GM23338 (cell line): ENCODE results near the gene USH2A. TPM values are rescaled to one million over a fixed set of nuclear protein-coding genes. Genes with fewer than 3 reads are reported as not detected.

Source experiments
- ATAC-seq: fragments of 200-7000 bp; cut with Tn5 transposase; 3 replicates; pipeline ENCODE4 v1.9.1; 2020
- DNase-seq: peaks from one replicate; pipeline ENCODE4 v3.0.0-alpha.2; 2015; ENCODE audit warnings: low spot score
- H2AFZ ChIP-seq: fragments of 200-600 bp; sonication (generic); 2 replicates; pipeline ENCODE4 v1.8.0; 2016; ENCODE audit warnings: antibody characterized with exemption, mild to moderate bottlenecking, moderate library complexity
- H3F3A ChIP-seq: fragments of 200-600 bp; sonication (generic); replicated peaks from 2 replicates; pipeline ENCODE4 v1.8.0; 2017; ENCODE audit warnings: antibody characterized with exemption, mixed run types, low read depth
- H3K27ac ChIP-seq: fragments of 200-600 bp; sonication (generic); 2 replicates; pipeline ENCODE4 v1.6.1; 2016; ENCODE audit warnings: low read depth
- H3K27me3 ChIP-seq: fragments of 200-600 bp; sonication (generic); 2 replicates; pipeline ENCODE4 v1.8.0; 2016; ENCODE audit warnings: mild to moderate bottlenecking, mixed run types, moderate library complexity; ENCODE audit not compliant: insufficient read depth
- H3K36me3 ChIP-seq: fragments of 200-600 bp; sonication (generic); 2 replicates; pipeline ENCODE4 v1.8.0; 2016; ENCODE audit warnings: mild to moderate bottlenecking; ENCODE audit not compliant: insufficient read depth
- H3K4me1 ChIP-seq: fragments of 200-600 bp; sonication (generic); 2 replicates; pipeline ENCODE4 v1.8.0; 2016; ENCODE audit warnings: mild to moderate bottlenecking, moderate library complexity; ENCODE audit not compliant: insufficient read depth
- H3K4me2 ChIP-seq: fragments of 200-600 bp; sonication (generic); 2 replicates; pipeline ENCODE4 v1.7.1; 2017; ENCODE audit warnings: mixed run types
- H3K4me3 ChIP-seq: fragments of 200-600 bp; sonication (generic); 2 replicates; pipeline ENCODE4 v1.6.1; 2016; ENCODE audit warnings: mixed run types
- H3K79me2 ChIP-seq: fragments of 200-600 bp; sonication (generic); replicated peaks from 2 replicates; pipeline ENCODE4 v1.8.0; 2017; ENCODE audit warnings: mild to moderate bottlenecking; ENCODE audit not compliant: insufficient read depth
- H3K9me2 ChIP-seq: fragments of 200-600 bp; sonication (generic); 2 replicates; pipeline ENCODE4 v1.8.0; 2017; ENCODE audit not compliant: insufficient read depth
- H4K20me1 ChIP-seq: fragments of 200-600 bp; sonication (generic); replicated peaks from 2 replicates; pipeline ENCODE4 v1.8.0; 2017; ENCODE audit warnings: mild to moderate bottlenecking; ENCODE audit not compliant: insufficient read depth
- H3K27ac Mint-ChIP-seq: 2 replicates; pipeline ENCODE4 v1.8.0; 2020; ENCODE audit warnings: inconsistent platforms, mild to moderate bottlenecking, moderate library complexity, mixed read lengths
- H3K27me3 Mint-ChIP-seq: 3 replicates; pipeline ENCODE4 v1.8.0; 2022; ENCODE audit warnings: low read depth, mild to moderate bottlenecking, moderate library complexity, mixed read lengths, inconsistent platforms; ENCODE audit not compliant: insufficient read depth, poor library complexity
- H3K36me3 Mint-ChIP-seq: 3 replicates; pipeline ENCODE4 v1.8.0; 2021; ENCODE audit warnings: low read depth, mild to moderate bottlenecking, inconsistent platforms, moderate library complexity, mixed read lengths
- H3K4me1 Mint-ChIP-seq: 3 replicates; pipeline ENCODE4 v1.8.0; 2020; ENCODE audit warnings: mild to moderate bottlenecking, inconsistent platforms, mixed read lengths
- H3K4me3 Mint-ChIP-seq: 3 replicates; pipeline ENCODE4 v1.8.0; 2021; ENCODE audit warnings: moderate library complexity, mild to moderate bottlenecking, inconsistent platforms, mixed read lengths
- H3K9me3 Mint-ChIP-seq: 3 replicates; pipeline ENCODE4 v1.8.0; 2020; ENCODE audit warnings: moderate library complexity, mild to moderate bottlenecking, inconsistent platforms, mixed read lengths
- EZH2 ChIP-seq: fragments of 200-600 bp; sonication (generic); IDR thresholded peaks from one replicate; pipeline ENCODE4 v1.8.0; 2017; ENCODE audit warnings: antibody characterized with exemption, mild to moderate bottlenecking, low read depth; ENCODE audit not compliant: unreplicated experiment
- EZH2phosphoT487 ChIP-seq: fragments of 200-600 bp; sonication (generic); IDR thresholded peaks from one replicate; pipeline ENCODE4 v1.8.1; 2018; ENCODE audit warnings: antibody characterized with exemption; ENCODE audit not compliant: unreplicated experiment
- JUNB ChIP-seq: IDR thresholded peaks from one replicate; pipeline ENCODE4 v1.6.1; 2016; ENCODE audit warnings: antibody characterized with exemption; ENCODE audit not compliant: unreplicated experiment
- ZNF114 ChIP-seq: fragments of 250-450 bp; sonication (Bioruptor Pico); IDR thresholded peaks from 2 replicates; pipeline ENCODE4 v1.5.0; 2020; ENCODE audit warnings: mild to moderate bottlenecking, moderate library complexity
- ZNF331 ChIP-seq: fragments of 250-450 bp; sonication (Bioruptor Pico); IDR thresholded peaks from 2 replicates; pipeline ENCODE4 v1.5.0; 2020; ENCODE audit warnings: low read depth, mild to moderate bottlenecking, moderate library complexity
- polyA plus RNA-seq: library from polyadenylated mRNA; unstranded; fragments of >200 nt; fragmentation: Nextera tagmentation; extraction: Ambion mirVana; gene quantifications from 2 replicates; pipeline ENCODE4 v1.2.1, GENCODE V29; 2016
- total RNA-seq: library from RNA; depleted of rRNA; stranded (reverse); fragments of >200 nt; shearing (Covaris generic); gene quantifications from 2 replicates; pipeline ENCODE4 v1.2.3, GENCODE V29; 2014
- TF ChIP-seq, protein P1 (sequence below), 2 experiments: fragments of 200-600 bp in 1 of 2; sonication (generic) in 1 of 2; conservative IDR thresholded peaks; 2 replicates each; pipeline versions ENCODE4 v1.5.1 to v1.6.1; 2016 to 2017; ENCODE audit warnings: antibody characterized with exemption in 2 of 2, low read depth in 2 of 2, mild to moderate bottlenecking in 2 of 2, moderate library complexity in 1 of 2
- TF ChIP-seq, protein P2 (sequence below): fragments of 250-450 bp; sonication (Bioruptor Pico); IDR thresholded peaks from 2 replicates; pipeline ENCODE4 v1.5.0; 2020; ENCODE audit warnings: mild to moderate bottlenecking, moderate library complexity
- TF ChIP-seq, protein P3 (sequence below): IDR thresholded peaks from one replicate; pipeline ENCODE4 v1.6.1; 2018; ENCODE audit warnings: antibody characterized with exemption; ENCODE audit not compliant: unreplicated experiment

Gene USH2A
- total and polyA plus RNA-seq, 2 experiments from 2014 or later = 0.03 TPM

DNA sequence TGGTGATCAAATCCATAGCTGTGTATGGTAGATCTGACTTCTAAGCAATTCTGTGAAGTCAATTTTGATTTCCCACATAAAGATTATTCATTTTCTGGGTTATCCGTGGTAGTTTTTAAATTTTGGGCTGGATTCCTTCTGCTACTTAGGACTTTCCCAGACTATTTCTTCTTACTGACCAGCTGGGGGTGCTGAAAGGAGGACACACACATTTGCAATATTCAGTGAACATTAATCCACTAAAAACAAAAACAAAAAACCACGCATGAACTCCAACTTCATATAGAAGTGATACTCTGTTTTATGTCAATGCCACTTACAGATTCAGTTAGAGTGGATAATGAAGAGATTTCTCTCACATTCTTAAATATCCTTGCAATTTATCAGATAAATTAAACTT lies 750.8 kb downstream of the USH2A start:
- Histone ChIP-seq H3K27ac (no peak overlapping the region), H3F3A (no peaks in the 10 kb centered on the region), H3K79me2 (no peaks in the 10 kb centered on the region), H3K36me3 (no peaks in the 10 kb centered on the region), H3K9me2 (peaks cover 3% of the 10 kb centered on the region), H3K4me3 (no peak overlapping the region), H3K27me3 (no peaks in the 10 kb centered on the region), H2AFZ (no peak overlapping the region), H4K20me1 (no peaks in the 10 kb centered on the region), H3K4me2 (no peak overlapping the region), H3K4me1 (peaks cover 38% of the 10 kb centered on the region)
- no peak for ATAC-seq
- peaks cover 34% of the 10 kb centered on the region for H3K4me1 Mint-ChIP-seq
- no peak for TF ChIP-seq EZH2phosphoT487
- TF ChIP-seq, protein P1, sequence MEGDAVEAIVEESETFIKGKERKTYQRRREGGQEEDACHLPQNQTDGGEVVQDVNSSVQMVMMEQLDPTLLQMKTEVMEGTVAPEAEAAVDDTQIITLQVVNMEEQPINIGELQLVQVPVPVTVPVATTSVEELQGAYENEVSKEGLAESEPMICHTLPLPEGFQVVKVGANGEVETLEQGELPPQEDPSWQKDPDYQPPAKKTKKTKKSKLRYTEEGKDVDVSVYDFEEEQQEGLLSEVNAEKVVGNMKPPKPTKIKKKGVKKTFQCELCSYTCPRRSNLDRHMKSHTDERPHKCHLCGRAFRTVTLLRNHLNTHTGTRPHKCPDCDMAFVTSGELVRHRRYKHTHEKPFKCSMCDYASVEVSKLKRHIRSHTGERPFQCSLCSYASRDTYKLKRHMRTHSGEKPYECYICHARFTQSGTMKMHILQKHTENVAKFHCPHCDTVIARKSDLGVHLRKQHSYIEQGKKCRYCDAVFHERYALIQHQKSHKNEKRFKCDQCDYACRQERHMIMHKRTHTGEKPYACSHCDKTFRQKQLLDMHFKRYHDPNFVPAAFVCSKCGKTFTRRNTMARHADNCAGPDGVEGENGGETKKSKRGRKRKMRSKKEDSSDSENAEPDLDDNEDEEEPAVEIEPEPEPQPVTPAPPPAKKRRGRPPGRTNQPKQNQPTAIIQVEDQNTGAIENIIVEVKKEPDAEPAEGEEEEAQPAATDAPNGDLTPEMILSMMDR (conservative IDR thresholded peaks at IDR 0.05; ENCODE audit: low read depth in 2 of 2) = peak; percentile 19 to 25; a peak in 2 of 4 replicates
- H3K9me3 Mint-ChIP-seq = no peaks in the 10 kb centered on the region
- no peak overlapping the region for H3K27ac Mint-ChIP-seq
- no peak overlapping the region for H3K4me3 Mint-ChIP-seq
- no peaks in the 10 kb centered on the region for H3K27me3 Mint-ChIP-seq
- no peaks in the 10 kb centered on the region for H3K36me3 Mint-ChIP-seq
- no peak for DNase-seq

DNA sequence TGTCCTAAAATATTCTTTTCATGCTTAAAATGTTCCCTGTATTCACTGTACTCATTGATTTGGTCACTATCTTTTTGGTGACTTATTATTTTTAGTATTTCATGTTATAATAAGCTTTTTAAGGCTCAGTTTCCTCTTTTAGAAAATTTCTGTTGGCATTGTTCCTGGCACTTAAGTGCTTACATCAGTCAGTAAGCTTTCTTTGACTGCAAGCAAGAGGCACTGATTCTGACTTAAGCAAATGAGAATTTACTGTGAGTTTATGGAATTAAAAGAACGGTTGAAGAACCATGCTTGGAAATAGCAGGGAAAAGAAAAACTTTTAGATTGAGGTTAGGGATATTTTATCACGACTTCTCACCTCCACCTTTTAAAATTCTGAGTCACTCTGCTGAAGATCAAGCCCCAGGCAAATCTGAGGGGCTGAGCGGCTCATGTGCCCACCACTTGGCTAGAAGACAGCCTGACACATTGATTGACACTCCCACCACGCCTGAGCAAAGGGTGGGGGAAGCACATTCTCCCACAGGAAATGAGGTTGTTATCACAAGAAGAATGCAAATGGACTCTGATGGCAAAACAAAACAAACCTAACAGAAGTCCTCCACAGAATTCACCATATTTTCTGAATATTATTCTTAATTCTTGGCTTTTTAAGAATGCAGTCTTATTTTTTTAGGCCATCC lies 753.3 kb downstream of the USH2A start:
- no peaks in the 10 kb centered on the region for H3K27me3 Mint-ChIP-seq
- no peak overlapping the region for H3K4me3 ChIP-seq
- H3K27me3 ChIP-seq = no peaks in the 10 kb centered on the region
- H3K27ac ChIP-seq = no peak overlapping the region
- peak overlapping the region; percentile 27 for H3K4me2 ChIP-seq
- no peak overlapping the region for H2AFZ ChIP-seq
- H3K36me3 ChIP-seq = no peaks in the 10 kb centered on the region
- no peaks in the 10 kb centered on the region for H3K36me3 Mint-ChIP-seq
- H4K20me1 ChIP-seq = no peaks in the 10 kb centered on the region
- H3K9me2 ChIP-seq = peaks cover 5% of the 10 kb centered on the region
- H3K4me1 Mint-ChIP-seq = peaks cover 47% of the 10 kb centered on the region
- H3K9me3 Mint-ChIP-seq = no peaks in the 10 kb centered on the region
- no peaks in the 10 kb centered on the region for H3K79me2 ChIP-seq
- DNase-seq = peak; percentile 34
- peak; percentile 34; the same call in 1 of the 3 replicates for ATAC-seq
- H3F3A ChIP-seq = no peaks in the 10 kb centered on the region
- peaks cover 44% of the 10 kb centered on the region for H3K4me1 ChIP-seq
- TF ChIP-seq JUNB (no peak), ZNF331 (CRISPR knock-in tag) (no peak), EZH2 (no peak), ZNF114 (CRISPR knock-in tag) (no peak)
- TF ChIP-seq, protein P2, sequence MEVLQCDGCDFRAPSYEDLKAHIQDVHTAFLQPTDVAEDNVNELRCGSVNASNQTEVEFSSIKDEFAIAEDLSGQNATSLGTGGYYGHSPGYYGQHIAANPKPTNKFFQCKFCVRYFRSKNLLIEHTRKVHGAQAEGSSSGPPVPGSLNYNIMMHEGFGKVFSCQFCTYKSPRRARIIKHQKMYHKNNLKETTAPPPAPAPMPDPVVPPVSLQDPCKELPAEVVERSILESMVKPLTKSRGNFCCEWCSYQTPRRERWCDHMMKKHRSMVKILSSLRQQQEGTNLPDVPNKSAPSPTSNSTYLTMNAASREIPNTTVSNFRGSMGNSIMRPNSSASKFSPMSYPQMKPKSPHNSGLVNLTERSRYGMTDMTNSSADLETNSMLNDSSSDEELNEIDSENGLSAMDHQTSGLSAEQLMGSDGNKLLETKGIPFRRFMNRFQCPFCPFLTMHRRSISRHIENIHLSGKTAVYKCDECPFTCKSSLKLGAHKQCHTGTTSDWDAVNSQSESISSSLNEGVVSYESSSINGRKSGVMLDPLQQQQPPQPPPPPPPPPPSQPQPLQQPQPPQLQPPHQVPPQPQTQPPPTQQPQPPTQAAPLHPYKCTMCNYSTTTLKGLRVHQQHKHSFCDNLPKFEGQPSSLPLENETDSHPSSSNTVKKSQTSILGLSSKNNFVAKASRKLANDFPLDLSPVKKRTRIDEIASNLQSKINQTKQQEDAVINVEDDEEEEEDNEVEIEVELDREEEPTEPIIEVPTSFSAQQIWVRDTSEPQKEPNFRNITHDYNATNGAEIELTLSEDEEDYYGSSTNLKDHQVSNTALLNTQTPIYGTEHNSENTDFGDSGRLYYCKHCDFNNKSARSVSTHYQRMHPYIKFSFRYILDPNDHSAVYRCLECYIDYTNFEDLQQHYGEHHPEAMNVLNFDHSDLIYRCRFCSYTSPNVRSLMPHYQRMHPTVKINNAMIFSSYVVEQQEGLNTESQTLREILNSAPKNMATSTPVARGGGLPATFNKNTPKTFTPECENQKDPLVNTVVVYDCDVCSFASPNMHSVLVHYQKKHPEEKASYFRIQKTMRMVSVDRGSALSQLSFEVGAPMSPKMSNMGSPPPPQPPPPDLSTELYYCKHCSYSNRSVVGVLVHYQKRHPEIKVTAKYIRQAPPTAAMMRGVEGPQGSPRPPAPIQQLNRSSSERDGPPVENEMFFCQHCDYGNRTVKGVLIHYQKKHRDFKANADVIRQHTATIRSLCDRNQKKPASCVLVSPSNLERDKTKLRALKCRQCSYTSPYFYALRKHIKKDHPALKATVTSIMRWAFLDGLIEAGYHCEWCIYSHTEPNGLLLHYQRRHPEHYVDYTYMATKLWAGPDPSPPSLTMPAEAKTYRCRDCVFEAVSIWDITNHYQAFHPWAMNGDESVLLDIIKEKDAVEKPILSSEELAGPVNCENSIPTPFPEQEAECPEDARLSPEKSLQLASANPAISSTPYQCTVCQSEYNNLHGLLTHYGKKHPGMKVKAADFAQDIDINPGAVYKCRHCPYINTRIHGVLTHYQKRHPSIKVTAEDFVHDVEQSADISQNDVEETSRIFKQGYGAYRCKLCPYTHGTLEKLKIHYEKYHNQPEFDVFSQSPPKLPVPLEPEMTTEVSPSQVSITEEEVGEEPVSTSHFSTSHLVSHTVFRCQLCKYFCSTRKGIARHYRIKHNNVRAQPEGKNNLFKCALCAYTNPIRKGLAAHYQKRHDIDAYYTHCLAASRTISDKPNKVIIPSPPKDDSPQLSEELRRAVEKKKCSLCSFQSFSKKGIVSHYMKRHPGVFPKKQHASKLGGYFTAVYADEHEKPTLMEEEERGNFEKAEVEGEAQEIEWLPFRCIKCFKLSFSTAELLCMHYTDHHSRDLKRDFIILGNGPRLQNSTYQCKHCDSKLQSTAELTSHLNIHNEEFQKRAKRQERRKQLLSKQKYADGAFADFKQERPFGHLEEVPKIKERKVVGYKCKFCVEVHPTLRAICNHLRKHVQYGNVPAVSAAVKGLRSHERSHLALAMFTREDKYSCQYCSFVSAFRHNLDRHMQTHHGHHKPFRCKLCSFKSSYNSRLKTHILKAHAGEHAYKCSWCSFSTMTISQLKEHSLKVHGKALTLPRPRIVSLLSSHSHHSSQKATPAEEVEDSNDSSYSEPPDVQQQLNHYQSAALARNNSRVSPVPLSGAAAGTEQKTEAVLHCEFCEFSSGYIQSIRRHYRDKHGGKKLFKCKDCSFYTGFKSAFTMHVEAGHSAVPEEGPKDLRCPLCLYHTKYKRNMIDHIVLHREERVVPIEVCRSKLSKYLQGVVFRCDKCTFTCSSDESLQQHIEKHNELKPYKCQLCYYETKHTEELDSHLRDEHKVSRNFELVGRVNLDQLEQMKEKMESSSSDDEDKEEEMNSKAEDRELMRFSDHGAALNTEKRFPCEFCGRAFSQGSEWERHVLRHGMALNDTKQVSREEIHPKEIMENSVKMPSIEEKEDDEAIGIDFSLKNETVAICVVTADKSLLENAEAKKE (CRISPR knock-in tag) = no peak
- TF ChIP-seq, protein P3, sequence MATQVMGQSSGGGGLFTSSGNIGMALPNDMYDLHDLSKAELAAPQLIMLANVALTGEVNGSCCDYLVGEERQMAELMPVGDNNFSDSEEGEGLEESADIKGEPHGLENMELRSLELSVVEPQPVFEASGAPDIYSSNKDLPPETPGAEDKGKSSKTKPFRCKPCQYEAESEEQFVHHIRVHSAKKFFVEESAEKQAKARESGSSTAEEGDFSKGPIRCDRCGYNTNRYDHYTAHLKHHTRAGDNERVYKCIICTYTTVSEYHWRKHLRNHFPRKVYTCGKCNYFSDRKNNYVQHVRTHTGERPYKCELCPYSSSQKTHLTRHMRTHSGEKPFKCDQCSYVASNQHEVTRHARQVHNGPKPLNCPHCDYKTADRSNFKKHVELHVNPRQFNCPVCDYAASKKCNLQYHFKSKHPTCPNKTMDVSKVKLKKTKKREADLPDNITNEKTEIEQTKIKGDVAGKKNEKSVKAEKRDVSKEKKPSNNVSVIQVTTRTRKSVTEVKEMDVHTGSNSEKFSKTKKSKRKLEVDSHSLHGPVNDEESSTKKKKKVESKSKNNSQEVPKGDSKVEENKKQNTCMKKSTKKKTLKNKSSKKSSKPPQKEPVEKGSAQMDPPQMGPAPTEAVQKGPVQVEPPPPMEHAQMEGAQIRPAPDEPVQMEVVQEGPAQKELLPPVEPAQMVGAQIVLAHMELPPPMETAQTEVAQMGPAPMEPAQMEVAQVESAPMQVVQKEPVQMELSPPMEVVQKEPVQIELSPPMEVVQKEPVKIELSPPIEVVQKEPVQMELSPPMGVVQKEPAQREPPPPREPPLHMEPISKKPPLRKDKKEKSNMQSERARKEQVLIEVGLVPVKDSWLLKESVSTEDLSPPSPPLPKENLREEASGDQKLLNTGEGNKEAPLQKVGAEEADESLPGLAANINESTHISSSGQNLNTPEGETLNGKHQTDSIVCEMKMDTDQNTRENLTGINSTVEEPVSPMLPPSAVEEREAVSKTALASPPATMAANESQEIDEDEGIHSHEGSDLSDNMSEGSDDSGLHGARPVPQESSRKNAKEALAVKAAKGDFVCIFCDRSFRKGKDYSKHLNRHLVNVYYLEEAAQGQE = no peak
- no peak overlapping the region for H3K4me3 Mint-ChIP-seq
- peak overlapping the region; percentile 74 for H3K27ac Mint-ChIP-seq
